Spleen (tissue), 11 donors: ENCODE data around the gene C1orf159. TPM values are rescaled to one million over a fixed set of nuclear protein-coding genes. Genes with fewer than 3 reads are reported as not detected.

Source experiments
- DNase-seq: peaks from one replicate; pipeline ENCODE4 v3.0.0-alpha.2; 2020
- H3K27ac ChIP-seq, 8 donors: fragments of 200-600 bp; sonication (generic) in 7 of 8; 1 replicate in 4 of 8; 2 replicates in 4 of 8; pipeline versions ENCODE4 v1.5.0 to v1.8.0; 2016 to 2021; ENCODE audit warnings: inconsistent platforms in 4 of 8, mild to moderate bottlenecking in 4 of 8, moderate library complexity in 1 of 8
- H3K27me3 ChIP-seq, 7 donors: fragments of 200-600 bp; sonication (generic) in 6 of 7; replicated peaks in 1 of 7; 1 replicate in 4 of 7; 2 replicates in 3 of 7; pipeline versions ENCODE4 v1.5.0 to v1.8.0; 2016 to 2021; ENCODE audit warnings: inconsistent platforms in 3 of 7, mild to moderate bottlenecking in 1 of 7
- H3K36me3 ChIP-seq, 6 donors: fragments of 200-600 bp; sonication (generic) in 5 of 6; 1 replicate in 4 of 6; 2 replicates in 2 of 6; pipeline versions ENCODE4 v1.5.0 to v1.8.0; 2016 to 2021; ENCODE audit warnings: inconsistent platforms in 2 of 6
- H3K4me1 ChIP-seq, 6 donors: fragments of 200-600 bp; sonication (generic) in 5 of 6; 1 replicate in 3 of 6; 2 replicates in 3 of 6; pipeline versions ENCODE4 v1.5.0 to v1.8.0; 2016 to 2021; ENCODE audit warnings: inconsistent platforms in 3 of 6
- H3K4me3 ChIP-seq, 8 donors: fragments of 200-600 bp; sonication (generic) in 7 of 8; 1 replicate in 4 of 8; 2 replicates in 4 of 8; pipeline versions ENCODE4 v1.5.0 to v1.8.0; 2016 to 2021; ENCODE audit warnings: inconsistent platforms in 4 of 8, mild to moderate bottlenecking in 4 of 8, moderate library complexity in 2 of 8
- H3K9me3 ChIP-seq, 8 donors: fragments of 200-600 bp; sonication (generic) in 7 of 8; 1 replicate in 4 of 8; 2 replicates in 4 of 8; pipeline versions ENCODE4 v1.5.0 to v1.8.0; 2016 to 2021; ENCODE audit warnings: inconsistent platforms in 4 of 8
- POLR2A ChIP-seq, 3 donors: fragments of 450-650 bp; IDR thresholded peaks; one replicate each; pipeline ENCODE4 v1.5.1; 2017; ENCODE audit warnings: antibody characterized with exemption in 3 of 3, mild to moderate bottlenecking in 1 of 3
- POLR2AphosphoS5 ChIP-seq, 3 donors: sonication (generic); formaldehyde crosslinking; IDR thresholded peaks; one replicate each; pipeline ENCODE4 v1.5.1; 2017; ENCODE audit warnings: antibody characterized with exemption in 3 of 3
- WGBS, 5 donors: extraction: QIAGEN DNeasy Blood & Tissue Kit in 3 of 5; methylation state at CpG; one replicate each; pipeline versions ENCODE4 v1.1.5 to v1.1.7; 2013 to 2018; 5-methylcytosine and 5-hydroxymethylcytosine counted together
- intact Hi-C: fragments of 100-400 bp; cut with DNase I; formaldehyde crosslinking; loops from one replicate; pipeline ENCODE4 v1.15.0; 2023; ENCODE audit warnings: low total_unique reads
- polyA plus RNA-seq, 3 donors: library from polyadenylated mRNA; stranded (reverse); fragments of 200-250 nt; gene quantifications; one replicate each; pipeline ENCODE4 v1.2.1, GENCODE V29; 2013
- total RNA-seq, 7 donors: library from RNA; depleted of rRNA in 3 of 7; stranded (reverse); fragments of >200 nt in 3 of 7; fragmentation: NEBNext Ultra II Directional in 4 of 7; extraction: Animal tissue kit (Norgen Biotek cat#: 25700) in 4 of 7; gene quantifications; one replicate each; pipeline versions ENCODE4 v1.1.0 to v1.2.1, GENCODE V29; 2016 to 2021
- TF ChIP-seq, protein P1 (sequence below), 11 experiments: fragments of 200-600 bp in 7 of 11; fragments of 450-650 bp in 4 of 11; sonication (generic) in 4 of 11; IDR thresholded peaks in 8 of 11; conservative IDR thresholded peaks in 3 of 11; 1 replicate in 7 of 11; 2 replicates in 4 of 11; pipeline versions ENCODE4 v1.4.0 to v1.8.0; 2016 to 2021; ENCODE audit warnings: antibody characterized with exemption in 11 of 11, inconsistent platforms in 4 of 11, mild to moderate bottlenecking in 1 of 11
- donor health status: healthy with polysubstance abuse.
- donor health status: DM: no; HTN: no; CAD: no; lungs with moderate emphysema.
- donor health status: DM: no; HTN: no; CAD: no.
- donor health status: Bipolar disorder and iron deficiency.
- donor health status: healthy.
- donor health status: DM: no; HTN: no; CAD: no.
- donor health status: DM: yes; HTN: yes; CAD: no.

Gene C1orf159
- total and polyA plus RNA-seq, 10 donors: 8.5 to 25.7 (median 18.8) TPM

- H3K36me3 ChIP-seq: no peaks in the 10 kb centered on the region
- 60 to 67% (median 62%) methylated on average over 17 to 20 of the region's 20 CpGs for WGBS, 5 donors
- intact Hi-C loops: no loop called here
- no peak overlapping the region for H3K4me3 ChIP-seq
- no peaks in the 10 kb centered on the region for H3K9me3 ChIP-seq
- peaks cover 14 to 55% (median 38%) of the 10 kb centered on the region in 6 donors for H3K4me1 ChIP-seq
- TF ChIP-seq POLR2AphosphoS5 (IDR thresholded peaks at IDR 0.05) (no peak), POLR2A (IDR thresholded peaks at IDR 0.05) (no peak)
- TF ChIP-seq, protein P1, sequence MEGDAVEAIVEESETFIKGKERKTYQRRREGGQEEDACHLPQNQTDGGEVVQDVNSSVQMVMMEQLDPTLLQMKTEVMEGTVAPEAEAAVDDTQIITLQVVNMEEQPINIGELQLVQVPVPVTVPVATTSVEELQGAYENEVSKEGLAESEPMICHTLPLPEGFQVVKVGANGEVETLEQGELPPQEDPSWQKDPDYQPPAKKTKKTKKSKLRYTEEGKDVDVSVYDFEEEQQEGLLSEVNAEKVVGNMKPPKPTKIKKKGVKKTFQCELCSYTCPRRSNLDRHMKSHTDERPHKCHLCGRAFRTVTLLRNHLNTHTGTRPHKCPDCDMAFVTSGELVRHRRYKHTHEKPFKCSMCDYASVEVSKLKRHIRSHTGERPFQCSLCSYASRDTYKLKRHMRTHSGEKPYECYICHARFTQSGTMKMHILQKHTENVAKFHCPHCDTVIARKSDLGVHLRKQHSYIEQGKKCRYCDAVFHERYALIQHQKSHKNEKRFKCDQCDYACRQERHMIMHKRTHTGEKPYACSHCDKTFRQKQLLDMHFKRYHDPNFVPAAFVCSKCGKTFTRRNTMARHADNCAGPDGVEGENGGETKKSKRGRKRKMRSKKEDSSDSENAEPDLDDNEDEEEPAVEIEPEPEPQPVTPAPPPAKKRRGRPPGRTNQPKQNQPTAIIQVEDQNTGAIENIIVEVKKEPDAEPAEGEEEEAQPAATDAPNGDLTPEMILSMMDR (IDR thresholded peaks at IDR 0.05 in 8 of 11, conservative IDR thresholded peaks at IDR 0.05 in 3 of 11): no peak
- no peak for DNase-seq
- H3K27me3 ChIP-seq: peaks cover 0 to 89% (median 61%) of the 10 kb centered on the region in 7 donors
- H3K27ac ChIP-seq: no peak overlapping the region
Observed at GRCh38 chr1:1065265-1065939, 50.5 kb downstream of the C1orf159 start.

- Histone ChIP-seq H3K4me3 (peak overlapping the region in 2 of 8 donors; percentile 10 to 44), H3K27ac (no peak overlapping the region), H3K36me3 (no peaks in the 10 kb centered on the region), H3K9me3 (no peaks in the 10 kb centered on the region), H3K27me3 (peaks cover 0 to 89% (median 67%) of the 10 kb centered on the region in 7 donors), H3K4me1 (peaks cover 15 to 55% (median 38%) of the 10 kb centered on the region in 6 donors)
- peak; percentile 91 for DNase-seq
- TF ChIP-seq, protein P1 (IDR thresholded peaks at IDR 0.05 in 8 of 11, conservative IDR thresholded peaks at IDR 0.05 in 3 of 11): peak; percentile 81 to 98 (median 95)
- TF ChIP-seq POLR2A (IDR thresholded peaks at IDR 0.05) (no peak), POLR2AphosphoS5 (IDR thresholded peaks at IDR 0.05) (peak in 2 of 3 donors; percentile 20 to 39)
- WGBS, 5 donors: 4 to 12% (median 9%) methylated on average over 29 to 50 of the region's 50 CpGs
- intact Hi-C loops: loop anchor here (5.0 kb wide), 1 partner anchor 77 kb away; no protein-coding TSS in a partner anchor
Observed at GRCh38 chr1:1063945-1064831, 51.7 kb downstream of the C1orf159 start.

DNA sequence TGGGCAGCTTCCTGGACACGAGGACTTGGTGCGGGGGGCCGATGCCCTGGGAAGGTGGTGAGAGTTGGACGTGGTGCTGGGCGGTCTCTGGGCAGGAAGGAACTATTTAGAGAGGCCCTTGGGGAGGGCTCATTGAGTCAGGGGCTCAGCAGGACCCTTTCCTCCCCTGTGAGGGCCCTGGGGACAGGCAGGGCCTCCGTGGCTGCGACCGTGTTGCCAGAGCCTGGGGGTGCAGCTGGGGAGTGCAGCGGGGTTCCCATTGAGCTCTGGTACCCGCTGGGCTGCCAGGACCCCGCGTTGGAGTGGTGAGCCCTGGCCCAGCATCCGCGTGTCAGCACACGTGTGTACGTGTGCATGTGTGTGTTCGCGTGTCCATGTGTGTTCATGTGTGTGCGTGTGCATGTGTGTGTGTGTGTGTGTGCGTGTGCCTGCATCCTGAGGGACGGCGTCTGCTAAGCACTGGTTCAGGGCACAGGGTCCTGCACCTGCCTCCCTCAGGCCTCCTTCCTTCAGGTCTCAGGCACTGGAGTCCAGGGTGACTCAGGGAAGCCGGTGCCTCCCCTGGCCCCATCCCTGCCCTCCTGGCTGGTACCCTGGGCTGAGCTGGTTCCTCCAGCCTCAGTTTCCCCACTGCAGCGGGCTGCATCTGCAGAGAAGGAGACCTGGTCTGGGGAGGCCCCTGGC lies 52.5 kb downstream of the C1orf159 start:
- 53 to 71% (median 55%) methylated on average over 17 to 24 of the region's 24 CpGs for WGBS, 5 donors
- intact Hi-C loops: loop anchor here (5.0 kb wide), 1 partner anchor 76 kb away; no protein-coding TSS in a partner anchor

More for the DNA sequence above, 52.5 kb downstream of the C1orf159 start:
- H3K4me1 ChIP-seq: peaks cover 21 to 55% (median 40%) of the 10 kb centered on the region in 6 donors
- peaks cover 0 to 89% (median 69%) of the 10 kb centered on the region in 7 donors for H3K27me3 ChIP-seq
- peak overlapping the region in 2 of 8 donors; percentile 10 to 44 for H3K4me3 ChIP-seq
- no peaks in the 10 kb centered on the region for H3K9me3 ChIP-seq
- DNase-seq: no peak
- no peaks in the 10 kb centered on the region for H3K36me3 ChIP-seq
- no peak overlapping the region for H3K27ac ChIP-seq
- TF ChIP-seq, protein P1 (IDR thresholded peaks at IDR 0.05 in 8 of 11, conservative IDR thresholded peaks at IDR 0.05 in 3 of 11): no peak
- TF ChIP-seq POLR2A (IDR thresholded peaks at IDR 0.05): no peak
- TF ChIP-seq POLR2AphosphoS5 (IDR thresholded peaks at IDR 0.05): no peak
